PFSK-1 (cell line): Measurements from ENCODE around the gene ELAC2.

ENCODE experiments used
- POLR2AphosphoS5 ChIP-seq: IDR thresholded peaks from 2 replicates; pipeline ENCODE4 v1.6.1; 2012; ENCODE audit warnings: low read depth, mild to moderate bottlenecking, control low read depth, low read length, moderate library complexity
- SIN3A ChIP-seq: IDR thresholded peaks from 2 replicates; pipeline ENCODE4 v1.6.1; 2012; ENCODE audit warnings: mild to moderate bottlenecking, low read length, moderate library complexity, borderline replicate concordance; ENCODE audit not compliant: insufficient read depth

GRCh38 chr17:12967962-12968361, 49.9 kb downstream of the ELAC2 start:
- TF ChIP-seq POLR2AphosphoS5, result no peak
- no peak for TF ChIP-seq SIN3A
